Stomach smooth muscle (tissue), 2 donors: ENCODE data around the gene URI1.
"Not testable (repeated sequence)": the region's sequence is repeated elsewhere in the genome, so short reads cannot be mapped to it uniquely, and the experiment has no call there.

Experiments used
- H3K27ac ChIP-seq: one replicate; pipeline ENCODE4 v1.7.0; 2013; ENCODE audit warnings: mild to moderate bottlenecking, low read length, inconsistent platforms
- H3K27me3 ChIP-seq, 2 donors: one replicate each; pipeline ENCODE4 v1.7.0; 2013; ENCODE audit warnings: low read length in 2 of 2; ENCODE audit not compliant: insufficient read depth in 2 of 2, control insufficient read depth in 1 of 2
- H3K36me3 ChIP-seq, 2 donors: one replicate each; pipeline ENCODE4 v1.7.0; 2013; ENCODE audit warnings: low read length in 2 of 2; ENCODE audit not compliant: control insufficient read depth in 2 of 2, insufficient read depth in 2 of 2
- H3K4me1 ChIP-seq: one replicate; pipeline ENCODE4 v1.7.0; 2013; ENCODE audit warnings: low read length; ENCODE audit not compliant: control insufficient read depth, insufficient read depth
- H3K4me3 ChIP-seq, 2 donors: one replicate each; pipeline ENCODE4 v1.7.0; 2013; ENCODE audit warnings: low read length in 2 of 2
- H3K9ac ChIP-seq, 2 donors: one replicate each; pipeline ENCODE4 v1.7.0; 2013; ENCODE audit warnings: low read length in 2 of 2, mild to moderate bottlenecking in 1 of 2
- H3K9me3 ChIP-seq, 2 donors: one replicate each; pipeline ENCODE4 v1.7.0; 2013; ENCODE audit warnings: low read length in 2 of 2; ENCODE audit not compliant: control insufficient read depth in 2 of 2
- donor health status: healthy.
- donor health status: Pancreatic carcinoma.

Gene URI1

GRCh38 chr19:29953352-29954247 is 11.6 kb downstream of the URI1 start:
- Histone ChIP-seq H3K36me3 (peaks cover 0 to 2% of the 10 kb centered on the region in 2 donors), H3K27me3 (no peaks in the 10 kb centered on the region), H3K27ac (no peak overlapping the region), H3K4me3 (no peak overlapping the region), H3K4me1 (no peaks in the 10 kb centered on the region), H3K9ac (no peak overlapping the region), H3K9me3 (no peaks in the 10 kb centered on the region)

- Histone ChIP-seq H3K9ac (no peak overlapping the region), H3K4me3 (no peak overlapping the region), H3K27ac (no peak overlapping the region), H3K27me3 (no peaks in the 10 kb centered on the region), H3K4me1 (no peaks in the 10 kb centered on the region), H3K36me3 (no peaks in the 10 kb centered on the region), H3K9me3 (no peaks in the 10 kb centered on the region)
Measured at GRCh38 chr19:29956855-29957254, 14.8 kb downstream of the URI1 start.

- Histone ChIP-seq H3K27me3 (no peaks in the 10 kb centered on the region), H3K9ac (no peak overlapping the region), H3K27ac (no peak overlapping the region), H3K4me3 (no peak overlapping the region), H3K36me3 (no peaks in the 10 kb centered on the region), H3K9me3 (no peaks in the 10 kb centered on the region), H3K4me1 (peaks cover 2% of the 10 kb centered on the region)
Measured at GRCh38 chr19:29961311-29961710, 19.3 kb downstream of the URI1 start.

- Histone ChIP-seq H3K4me3 (no peak overlapping the region), H3K4me1 (peaks cover 5% of the 10 kb centered on the region), H3K27ac (no peak overlapping the region), H3K9ac (no peak overlapping the region), H3K27me3 (no peaks in the 10 kb centered on the region), H3K9me3 (no peaks in the 10 kb centered on the region), H3K36me3 (no peaks in the 10 kb centered on the region)
Measured at GRCh38 chr19:29962793-29963192, 20.8 kb downstream of the URI1 start.

GRCh38 chr19:29963576-29963975 is 21.5 kb downstream of the URI1 start:
- no peak overlapping the region for H3K4me3 ChIP-seq
- H3K27me3 ChIP-seq: no peaks in the 10 kb centered on the region
- H3K36me3 ChIP-seq: no peaks in the 10 kb centered on the region
- peaks cover 5% of the 10 kb centered on the region for H3K4me1 ChIP-seq
- H3K9me3 ChIP-seq: no peaks in the 10 kb centered on the region
- H3K9ac ChIP-seq: no peak overlapping the region
- H3K27ac ChIP-seq: no peak overlapping the region

GRCh38 chr19:29964171-29964570 is 22.1 kb downstream of the URI1 start:
- H3K27me3 ChIP-seq: no peaks in the 10 kb centered on the region
- H3K36me3 ChIP-seq: no peaks in the 10 kb centered on the region
- H3K4me1 ChIP-seq: peaks cover 5% of the 10 kb centered on the region
- H3K9me3 ChIP-seq: no peaks in the 10 kb centered on the region
- H3K4me3 ChIP-seq: no peak overlapping the region
- H3K9ac ChIP-seq: no peak overlapping the region
- H3K27ac ChIP-seq: no peak overlapping the region

GRCh38 chr19:29965492-29965891 is 23.5 kb downstream of the URI1 start:
- Histone ChIP-seq H3K9ac (no peak overlapping the region), H3K36me3 (no peaks in the 10 kb centered on the region), H3K27ac (no peak overlapping the region), H3K9me3 (no peaks in the 10 kb centered on the region), H3K4me3 (no peak overlapping the region), H3K4me1 (peaks cover 5% of the 10 kb centered on the region), H3K27me3 (no peaks in the 10 kb centered on the region)

- not testable (repeated sequence) for H3K9ac ChIP-seq, H3K27ac ChIP-seq, H3K4me1 ChIP-seq, H3K4me3 ChIP-seq, H3K9me3 ChIP-seq, H3K27me3 ChIP-seq, H3K36me3 ChIP-seq
Measured at GRCh38 chr19:29966142-29966541, 24.1 kb downstream of the URI1 start.

GRCh38 chr19:29966588-29967249 is 24.7 kb downstream of the URI1 start:
- Histone ChIP-seq H3K27me3 (no peaks in the 10 kb centered on the region), H3K4me1 (peaks cover 5% of the 10 kb centered on the region), H3K4me3 (no peak overlapping the region), H3K27ac (no peak overlapping the region), H3K9ac (no peak overlapping the region), H3K36me3 (no peaks in the 10 kb centered on the region), H3K9me3 (no peaks in the 10 kb centered on the region)

GRCh38 chr19:29967623-29968022 is 25.6 kb downstream of the URI1 start:
- H3K9me3 ChIP-seq: no peaks in the 10 kb centered on the region
- no peak overlapping the region for H3K27ac ChIP-seq
- H3K9ac ChIP-seq: no peak overlapping the region
- no peaks in the 10 kb centered on the region for H3K27me3 ChIP-seq
- H3K4me1 ChIP-seq: peaks cover 5% of the 10 kb centered on the region
- no peak overlapping the region for H3K4me3 ChIP-seq
- no peaks in the 10 kb centered on the region for H3K36me3 ChIP-seq

GRCh38 chr19:29969891-29970290 is 27.9 kb downstream of the URI1 start:
- Histone ChIP-seq H3K9me3 (no peaks in the 10 kb centered on the region), H3K27ac (no peak overlapping the region), H3K9ac (no peak overlapping the region), H3K36me3 (no peaks in the 10 kb centered on the region), H3K4me1 (peaks cover 5% of the 10 kb centered on the region), H3K27me3 (no peaks in the 10 kb centered on the region), H3K4me3 (no peak overlapping the region)
